HepG2 (cell line): Measurements from ENCODE around the gene TBL3.
A peak's percentile ranks its signal among the peaks of the same experiment; 100 is the strongest.

Experiments
- CEBPB ChIP-seq: IDR thresholded peaks from 2 replicates; pipeline ENCODE4 v1.6.1; 2011; ENCODE audit warnings: low read depth, low read length, improper control_type of control experiment, borderline replicate concordance
- GABPB1 ChIP-seq: IDR thresholded peaks from 2 replicates; pipeline ENCODE4 v1.6.1; 2016; ENCODE audit warnings: mild to moderate bottlenecking, missing genetic modification reagents, moderate library complexity, missing compliant biosample characterization
- IRF2 ChIP-seq: IDR thresholded peaks from 2 replicates; pipeline ENCODE4 v1.6.1; 2018; ENCODE audit warnings: missing genetic modification reagents, missing compliant biosample characterization
- POLR2A ChIP-seq, 2 experiments: IDR thresholded peaks; 2 replicates each; pipeline ENCODE4 v1.6.1; 2011; ENCODE audit warnings: low read depth in 2 of 2, low read length in 2 of 2, mild to moderate bottlenecking in 1 of 2, moderate library complexity in 1 of 2; ENCODE audit not compliant: insufficient read depth in 1 of 2
- RBFOX2 ChIP-seq: fragments of 200-400 bp; formaldehyde crosslinking; IDR thresholded peaks from 2 replicates; pipeline ENCODE4 v1.6.1; 2017; ENCODE audit warnings: low read depth, mild to moderate bottlenecking, low read length
- RXRA ChIP-seq: sonication (generic); formaldehyde crosslinking; IDR thresholded peaks from 2 replicates; pipeline ENCODE4 v1.5.1; 2020; ENCODE audit warnings: missing genetic modification reagents
- YEATS4 ChIP-seq: sonication (generic); formaldehyde crosslinking; IDR thresholded peaks from 2 replicates; pipeline ENCODE4 v1.4.0; 2020; ENCODE audit warnings: missing genetic modification reagents, borderline replicate concordance
- ZNF766 ChIP-seq: sonication (generic); formaldehyde crosslinking; IDR thresholded peaks from 2 replicates; pipeline ENCODE4 v1.5.0; 2020; ENCODE audit warnings: missing genetic modification reagents, borderline replicate concordance
- TF ChIP-seq, protein P1 (sequence below): IDR thresholded peaks from 2 replicates; pipeline ENCODE4 v1.6.1; 2016; ENCODE audit warnings: missing compliant biosample characterization, missing genetic modification reagents, borderline replicate concordance
- TF ChIP-seq, protein P2 (sequence below): sonication (generic); formaldehyde crosslinking; conservative IDR thresholded peaks from 2 replicates; pipeline ENCODE4 v1.8.0; 2022; ENCODE audit warnings: mild to moderate bottlenecking, moderate library complexity, missing genetic modification reagents
- TF ChIP-seq, protein P3 (sequence below), 2 experiments: fragments of 450-650 bp in 1 of 2; sonication (generic) in 1 of 2; formaldehyde crosslinking in 1 of 2; IDR thresholded peaks; 2 replicates each; pipeline versions ENCODE4 v1.6.1 to v1.8.0; 2016 to 2022; ENCODE audit warnings: antibody characterized with exemption in 1 of 2, mild to moderate bottlenecking in 1 of 2, missing genetic modification reagents in 1 of 2

DNA sequence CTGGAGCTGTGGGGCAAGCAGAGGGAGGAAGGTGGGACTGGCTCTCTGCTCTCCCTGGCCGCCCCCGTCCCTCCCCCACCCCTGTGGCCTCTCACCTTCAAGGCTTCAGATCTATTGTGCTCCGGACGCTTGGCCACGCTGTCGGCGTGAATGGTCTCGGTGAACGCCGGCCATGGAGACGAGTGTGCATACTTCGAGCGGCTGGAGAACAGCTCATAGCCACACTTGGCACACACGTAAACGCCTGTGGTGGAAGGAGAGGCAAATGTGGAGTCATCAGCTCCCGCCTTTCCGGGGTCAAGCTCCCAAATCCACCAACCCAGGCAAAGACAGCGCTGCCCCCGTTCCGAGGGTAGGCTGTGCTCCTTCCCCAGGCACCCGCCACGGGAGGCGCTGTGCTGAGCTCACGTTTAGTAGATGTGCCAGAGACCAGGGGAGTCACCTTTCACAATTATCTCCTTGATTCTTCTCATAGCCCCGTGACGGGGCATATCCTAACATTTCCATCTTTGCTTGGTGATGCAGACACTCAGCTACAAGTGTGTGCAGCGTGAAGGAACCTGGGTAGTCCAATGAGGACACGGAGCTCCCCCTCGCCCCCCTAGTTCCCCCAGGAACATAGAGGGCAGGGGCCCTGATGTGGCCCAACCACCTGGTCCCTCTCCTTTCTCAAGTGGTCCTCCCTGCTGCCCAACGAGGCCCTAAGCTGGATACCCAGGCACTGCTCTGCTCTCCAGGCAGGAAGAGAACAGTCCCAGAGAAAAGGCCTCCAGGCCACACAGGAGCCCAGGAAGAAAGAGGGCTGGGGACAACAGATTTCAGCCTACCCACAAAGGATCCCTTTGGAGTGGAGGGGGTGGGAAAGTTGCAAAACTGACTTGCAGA, 30.4 kb upstream of the TBL3 start:
- TF ChIP-seq ZNF766 (CRISPR knock-in tag) (no peak), POLR2A (IDR thresholded peaks at IDR 0.05; ENCODE audit: insufficient read depth in 1 of 2, low read depth in 2 of 2, low read length in 2 of 2) (no peak), YEATS4 (0 out of 2 replicates have a peak, but pooled peaks have one; percentile 48), GABPB1 (0 out of 2 replicates have a peak, but pooled peaks have one; percentile 7), RBFOX2 (peak; percentile 15; the same call in 1 of the 2 replicates), RXRA (0 out of 2 replicates have a peak, but pooled peaks have one; percentile 2), CEBPB (no peak), IRF2 (no peak)
- TF ChIP-seq, protein P1, sequence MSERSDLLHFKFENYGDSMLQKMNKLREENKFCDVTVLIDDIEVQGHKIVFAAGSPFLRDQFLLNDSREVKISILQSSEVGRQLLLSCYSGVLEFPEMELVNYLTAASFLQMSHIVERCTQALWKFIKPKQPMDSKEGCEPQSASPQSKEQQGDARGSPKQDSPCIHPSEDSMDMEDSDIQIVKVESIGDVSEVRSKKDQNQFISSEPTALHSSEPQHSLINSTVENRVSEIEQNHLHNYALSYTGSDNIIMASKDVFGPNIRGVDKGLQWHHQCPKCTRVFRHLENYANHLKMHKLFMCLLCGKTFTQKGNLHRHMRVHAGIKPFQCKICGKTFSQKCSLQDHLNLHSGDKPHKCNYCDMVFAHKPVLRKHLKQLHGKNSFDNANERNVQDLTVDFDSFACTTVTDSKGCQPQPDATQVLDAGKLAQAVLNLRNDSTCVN (CRISPR knock-in tag): no peak
- TF ChIP-seq, protein P2, sequence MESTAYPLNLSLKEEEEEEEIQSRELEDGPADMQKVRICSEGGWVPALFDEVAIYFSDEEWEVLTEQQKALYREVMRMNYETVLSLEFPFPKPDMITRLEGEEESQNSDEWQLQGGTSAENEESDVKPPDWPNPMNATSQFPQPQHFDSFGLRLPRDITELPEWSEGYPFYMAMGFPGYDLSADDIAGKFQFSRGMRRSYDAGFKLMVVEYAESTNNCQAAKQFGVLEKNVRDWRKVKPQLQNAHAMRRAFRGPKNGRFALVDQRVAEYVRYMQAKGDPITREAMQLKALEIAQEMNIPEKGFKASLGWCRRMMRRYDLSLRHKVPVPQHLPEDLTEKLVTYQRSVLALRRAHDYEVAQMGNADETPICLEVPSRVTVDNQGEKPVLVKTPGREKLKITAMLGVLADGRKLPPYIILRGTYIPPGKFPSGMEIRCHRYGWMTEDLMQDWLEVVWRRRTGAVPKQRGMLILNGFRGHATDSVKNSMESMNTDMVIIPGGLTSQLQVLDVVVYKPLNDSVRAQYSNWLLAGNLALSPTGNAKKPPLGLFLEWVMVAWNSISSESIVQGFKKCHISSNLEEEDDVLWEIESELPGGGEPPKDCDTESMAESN: no peak
- TF ChIP-seq, protein P3, sequence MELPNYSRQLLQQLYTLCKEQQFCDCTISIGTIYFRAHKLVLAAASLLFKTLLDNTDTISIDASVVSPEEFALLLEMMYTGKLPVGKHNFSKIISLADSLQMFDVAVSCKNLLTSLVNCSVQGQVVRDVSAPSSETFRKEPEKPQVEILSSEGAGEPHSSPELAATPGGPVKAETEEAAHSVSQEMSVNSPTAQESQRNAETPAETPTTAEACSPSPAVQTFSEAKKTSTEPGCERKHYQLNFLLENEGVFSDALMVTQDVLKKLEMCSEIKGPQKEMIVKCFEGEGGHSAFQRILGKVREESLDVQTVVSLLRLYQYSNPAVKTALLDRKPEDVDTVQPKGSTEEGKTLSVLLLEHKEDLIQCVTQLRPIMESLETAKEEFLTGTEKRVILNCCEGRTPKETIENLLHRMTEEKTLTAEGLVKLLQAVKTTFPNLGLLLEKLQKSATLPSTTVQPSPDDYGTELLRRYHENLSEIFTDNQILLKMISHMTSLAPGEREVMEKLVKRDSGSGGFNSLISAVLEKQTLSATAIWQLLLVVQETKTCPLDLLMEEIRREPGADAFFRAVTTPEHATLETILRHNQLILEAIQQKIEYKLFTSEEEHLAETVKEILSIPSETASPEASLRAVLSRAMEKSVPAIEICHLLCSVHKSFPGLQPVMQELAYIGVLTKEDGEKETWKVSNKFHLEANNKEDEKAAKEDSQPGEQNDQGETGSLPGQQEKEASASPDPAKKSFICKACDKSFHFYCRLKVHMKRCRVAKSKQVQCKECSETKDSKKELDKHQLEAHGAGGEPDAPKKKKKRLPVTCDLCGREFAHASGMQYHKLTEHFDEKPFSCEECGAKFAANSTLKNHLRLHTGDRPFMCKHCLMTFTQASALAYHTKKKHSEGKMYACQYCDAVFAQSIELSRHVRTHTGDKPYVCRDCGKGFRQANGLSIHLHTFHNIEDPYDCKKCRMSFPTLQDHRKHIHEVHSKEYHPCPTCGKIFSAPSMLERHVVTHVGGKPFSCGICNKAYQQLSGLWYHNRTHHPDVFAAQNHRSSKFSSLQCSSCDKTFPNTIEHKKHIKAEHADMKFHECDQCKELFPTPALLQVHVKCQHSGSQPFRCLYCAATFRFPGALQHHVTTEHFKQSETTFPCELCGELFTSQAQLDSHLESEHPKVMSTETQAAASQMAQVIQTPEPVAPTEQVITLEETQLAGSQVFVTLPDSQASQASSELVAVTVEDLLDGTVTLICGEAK (IDR thresholded peaks at IDR 0.05): no peak
- TF ChIP-seq, protein P3 (CRISPR knock-in tag; IDR thresholded peaks at IDR 0.05): 0 out of 2 replicates have a peak, but pooled peaks have one; percentile 10
